GM21423 (cell line): ENCODE measurements around the gene TBC1D1.
"Not testable (repeated sequence)": the region's sequence is repeated elsewhere in the genome, so short reads cannot be mapped to it uniquely, and the experiment has no call there.

Experiments used
- ATAC-seq: cut with Tn5 transposase; IDR thresholded peaks from one replicate; pipeline ENCODE4 v1.9.1; 2021; ENCODE audit warnings: mild to moderate bottlenecking, moderate library complexity; ENCODE audit not compliant: unreplicated experiment

Gene TBC1D1

DNA sequence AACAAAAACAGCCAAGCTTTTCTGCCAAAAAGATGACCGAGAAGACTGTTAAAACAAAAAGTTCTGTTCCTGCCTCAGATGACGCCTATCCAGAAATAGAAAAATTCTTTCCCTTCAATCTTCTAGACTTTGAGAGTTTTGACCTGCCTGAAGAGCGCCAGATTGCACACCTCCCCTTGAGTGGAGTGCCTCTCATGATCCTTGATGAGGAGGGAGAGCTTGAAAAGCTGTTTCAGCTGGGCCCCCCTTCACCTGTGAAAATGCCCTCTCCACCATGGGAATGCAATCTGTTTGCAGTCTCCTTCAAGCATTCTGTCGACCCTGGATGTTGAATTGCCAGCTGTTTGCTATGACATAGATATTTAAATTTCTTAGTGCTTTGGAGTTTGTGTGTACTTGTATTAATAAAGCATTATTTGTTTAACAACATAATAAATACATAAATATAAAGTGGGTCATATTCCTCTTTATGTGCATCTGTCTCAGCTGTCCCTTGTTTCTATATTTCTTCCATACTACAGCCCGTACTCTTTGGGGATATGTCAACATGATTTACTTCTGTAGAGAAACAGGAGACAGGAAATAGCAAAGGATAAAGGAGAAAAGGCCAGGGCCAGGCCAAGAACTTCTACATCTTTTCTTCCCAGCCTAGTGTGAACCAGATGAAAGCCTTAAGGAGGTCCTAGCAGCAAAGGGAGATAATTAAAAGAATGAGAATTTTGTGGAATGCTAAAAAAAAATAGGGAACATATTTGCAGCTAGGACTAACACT lies 70.0 kb downstream of the TBC1D1 start:
- ATAC-seq = no peak

DNA sequence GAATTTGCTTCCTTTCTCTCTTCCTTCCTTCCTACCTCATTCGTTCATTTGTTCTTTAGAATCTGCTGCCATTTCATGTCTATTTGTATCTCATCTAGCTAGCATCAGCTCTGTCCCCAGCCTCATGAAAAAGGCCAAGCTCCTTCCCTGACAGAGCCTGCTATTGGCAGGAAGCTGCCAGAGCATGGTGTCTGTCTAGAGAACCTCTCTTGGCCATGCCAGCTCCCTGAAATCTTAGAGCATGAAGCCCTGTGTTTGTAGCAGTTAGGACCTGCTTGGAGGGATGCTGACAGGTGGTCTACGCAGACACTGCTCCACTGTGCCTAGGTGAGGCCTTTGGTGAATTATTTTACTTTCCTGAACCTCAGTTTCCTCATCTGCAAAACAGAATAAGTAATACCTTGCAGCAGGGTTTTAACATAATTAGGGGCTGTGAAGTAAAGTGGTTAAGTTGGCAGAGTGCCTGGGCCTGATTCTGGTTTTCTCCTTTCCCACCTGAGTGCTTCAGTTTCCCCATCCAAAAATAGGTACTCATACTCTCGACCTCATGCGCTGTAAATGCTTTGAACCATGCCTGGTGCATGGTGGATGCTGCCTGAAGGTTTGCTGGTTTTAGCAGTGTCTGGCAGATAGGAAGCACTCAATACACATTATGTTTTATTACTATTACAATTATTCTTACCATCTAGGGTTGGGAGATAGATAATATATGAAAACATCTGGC lies 74.0 kb downstream of the TBC1D1 start:
- ATAC-seq = peak; percentile 77

DNA sequence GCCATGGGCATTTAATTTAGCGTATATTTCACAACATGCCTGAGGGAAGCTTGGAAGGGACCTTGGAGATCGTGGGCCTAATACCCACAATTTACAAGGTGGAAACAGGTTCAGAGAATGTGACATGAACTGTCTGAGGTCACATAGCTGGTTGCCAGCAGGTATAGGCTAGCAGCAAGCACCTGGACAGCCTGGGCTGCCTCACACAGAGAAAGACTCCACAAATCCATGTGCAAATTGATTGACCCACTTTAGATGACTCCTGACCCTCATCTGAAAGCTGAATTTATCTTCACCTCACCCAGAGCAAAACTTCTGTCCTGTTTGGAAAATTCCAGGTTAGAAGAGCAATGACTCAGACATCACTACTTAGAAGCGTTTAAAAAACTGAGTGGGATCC lies 75.2 kb downstream of the TBC1D1 start:
- ATAC-seq = no peak

DNA sequence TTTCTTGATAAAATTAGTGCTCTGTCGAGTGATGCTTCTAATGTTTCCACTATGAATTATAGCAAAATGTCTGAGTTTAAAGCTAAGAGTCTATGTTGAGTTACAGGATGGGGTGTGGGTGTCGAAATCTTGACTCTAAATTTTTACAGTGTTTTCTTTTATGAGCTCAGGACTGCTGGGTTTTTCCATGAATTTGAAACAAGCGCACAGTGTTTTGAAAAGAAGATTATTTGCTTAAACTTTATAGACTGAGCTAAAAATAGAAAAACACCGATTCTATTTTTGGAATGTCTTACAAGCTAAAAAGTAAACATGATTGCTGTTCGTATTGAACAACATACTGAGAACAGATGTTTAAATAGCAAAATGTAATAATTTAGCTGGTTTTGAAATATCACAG lies 76.9 kb downstream of the TBC1D1 start:
- no peak for ATAC-seq

DNA sequence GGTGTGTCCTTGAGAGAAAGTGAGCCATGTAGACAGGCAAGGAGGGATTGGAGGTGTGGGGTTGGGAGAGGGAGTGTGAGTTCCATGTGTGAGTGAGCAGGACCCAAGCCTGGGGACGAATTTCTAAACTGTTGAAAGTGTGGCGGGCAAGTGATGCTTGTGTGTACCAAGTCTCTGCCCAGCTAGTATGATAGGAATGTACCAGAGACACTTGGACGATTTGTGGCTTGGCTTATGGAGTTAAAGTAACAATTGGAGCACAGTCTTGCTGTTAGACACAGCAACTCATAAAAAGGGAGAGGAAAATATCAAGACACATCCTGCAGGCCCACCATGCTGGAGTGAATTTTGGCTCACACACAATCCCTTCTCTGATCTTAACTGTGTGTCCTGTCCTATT lies 77.9 kb downstream of the TBC1D1 start:
- ATAC-seq = no peak

DNA sequence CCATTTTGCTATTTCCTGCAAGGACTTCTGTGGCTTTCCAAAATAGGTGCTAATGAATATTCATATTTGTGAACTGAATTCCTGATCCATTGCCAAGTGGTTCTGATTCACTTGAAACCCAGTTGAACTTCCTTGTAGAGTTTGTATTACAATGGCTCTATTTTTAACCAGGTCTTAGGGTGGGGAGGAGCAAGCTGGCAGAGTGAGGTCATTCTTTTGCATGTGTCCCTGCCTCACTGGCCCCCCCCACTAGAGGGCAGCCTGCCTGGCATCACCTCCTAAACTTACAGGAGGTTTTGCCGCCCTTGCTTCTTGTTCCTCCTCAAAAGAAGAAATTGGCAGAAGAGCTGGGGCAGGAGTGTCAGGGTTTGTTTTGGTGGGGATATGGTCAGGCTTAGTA lies 79.8 kb downstream of the TBC1D1 start:
- no peak for ATAC-seq

DNA sequence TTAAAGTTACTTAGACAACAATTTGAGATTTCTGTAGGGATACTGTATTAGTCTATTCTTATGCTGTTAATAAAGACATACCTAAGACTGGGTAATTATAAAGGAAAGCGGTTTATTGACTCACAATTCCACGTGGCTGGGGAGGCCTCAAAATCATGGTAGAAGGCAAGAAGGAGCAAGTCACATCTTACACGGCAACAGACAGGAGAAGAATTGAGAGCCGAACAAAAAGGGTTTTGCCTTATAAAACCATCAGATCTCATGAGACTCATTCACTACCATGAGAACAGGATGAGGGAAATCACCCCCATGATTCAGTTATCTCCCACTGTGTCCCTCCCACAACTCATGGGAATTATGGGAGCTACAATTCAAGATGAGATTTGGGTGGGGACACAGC lies 80.3 kb downstream of the TBC1D1 start:
- ATAC-seq = no peak

DNA sequence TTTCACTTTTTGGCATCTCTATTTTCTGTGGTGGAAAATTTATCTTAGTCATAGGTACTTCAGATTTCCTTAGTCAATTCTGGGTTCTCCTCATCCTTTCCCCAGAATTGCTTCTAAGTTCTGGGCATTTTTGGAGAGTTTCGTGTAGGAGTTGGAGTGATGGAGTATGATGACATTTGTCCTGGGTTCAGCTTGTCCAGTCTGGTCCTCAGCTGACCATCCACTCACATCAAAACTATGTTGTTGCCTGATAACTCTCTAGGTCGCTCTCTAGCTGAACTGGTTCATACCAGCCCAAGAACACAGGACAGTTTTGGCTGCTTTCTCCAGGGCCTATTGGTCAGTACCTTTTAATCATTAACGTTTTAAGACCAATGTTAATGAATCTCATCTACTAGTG lies 82.6 kb downstream of the TBC1D1 start:
- ATAC-seq = no peak

DNA sequence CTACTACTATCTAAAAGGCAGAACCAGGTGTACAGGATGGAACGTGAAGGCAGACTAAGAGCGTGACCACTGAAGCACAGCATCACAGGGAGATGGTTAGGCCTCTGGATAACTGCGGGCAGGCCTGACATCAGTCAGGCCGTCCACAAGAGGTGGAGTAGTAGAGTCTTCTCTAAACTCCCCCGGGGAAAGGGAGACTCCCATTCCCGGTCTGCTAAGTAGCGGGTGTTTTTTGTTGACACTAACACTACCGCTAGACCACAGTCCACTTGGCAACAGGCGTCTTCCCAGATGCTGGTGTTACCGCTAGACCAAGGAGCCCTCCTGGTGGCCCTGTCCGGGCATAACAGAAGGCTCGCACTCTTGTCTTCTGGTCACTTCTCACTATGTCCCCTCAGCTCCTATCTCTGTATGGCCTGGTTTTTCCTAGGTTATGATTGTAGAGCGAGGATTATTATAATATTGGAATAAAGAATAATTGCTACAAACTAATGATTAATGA lies 84.5 kb downstream of the TBC1D1 start:
- ATAC-seq = not testable (repeated sequence)

DNA sequence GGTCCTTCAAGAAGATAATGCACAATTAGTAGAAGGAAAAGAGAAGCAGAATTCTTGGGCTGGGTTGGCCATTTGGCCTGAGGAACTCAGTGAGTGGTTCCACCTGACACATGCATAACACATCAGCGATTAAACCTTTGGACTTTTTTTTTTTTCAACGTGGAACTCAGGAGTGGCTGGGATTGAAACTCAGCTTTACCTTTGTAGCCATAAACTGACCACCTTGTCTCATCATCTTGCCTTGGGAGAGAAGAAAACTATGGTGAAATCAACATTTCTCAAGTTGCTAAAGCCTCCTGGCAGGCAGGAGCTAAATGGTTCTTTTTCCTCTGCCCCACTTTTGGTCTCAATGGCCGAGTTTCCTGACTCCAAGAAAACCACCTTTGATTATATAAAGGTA lies 85.6 kb downstream of the TBC1D1 start:
- no peak for ATAC-seq

DNA sequence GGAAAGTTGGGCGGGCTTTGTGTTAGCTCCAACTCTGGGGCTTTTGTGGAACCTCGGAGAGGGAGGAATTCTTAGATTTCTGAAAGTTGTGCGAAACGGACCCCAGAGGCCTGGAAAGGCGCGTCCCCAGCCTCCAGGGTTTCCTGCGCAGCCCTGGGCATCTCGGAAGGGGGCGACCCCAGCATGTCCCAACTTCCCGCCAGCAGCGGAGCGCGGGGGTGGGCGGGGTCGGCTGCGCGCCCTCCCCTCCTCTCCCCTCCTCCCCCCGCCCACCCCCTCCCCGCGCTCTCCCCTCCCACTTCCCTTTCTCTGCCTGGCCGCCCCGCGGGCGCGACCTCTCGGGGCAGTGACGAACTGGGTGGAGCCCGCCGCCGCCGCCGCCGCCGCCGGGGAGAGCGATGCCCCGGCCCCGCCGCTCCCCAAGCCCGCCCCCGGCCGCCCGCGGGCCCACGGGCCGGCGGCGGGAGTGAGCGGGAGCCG lies 86.1 kb downstream of the TBC1D1 start:
- peak; percentile 80 for ATAC-seq

DNA sequence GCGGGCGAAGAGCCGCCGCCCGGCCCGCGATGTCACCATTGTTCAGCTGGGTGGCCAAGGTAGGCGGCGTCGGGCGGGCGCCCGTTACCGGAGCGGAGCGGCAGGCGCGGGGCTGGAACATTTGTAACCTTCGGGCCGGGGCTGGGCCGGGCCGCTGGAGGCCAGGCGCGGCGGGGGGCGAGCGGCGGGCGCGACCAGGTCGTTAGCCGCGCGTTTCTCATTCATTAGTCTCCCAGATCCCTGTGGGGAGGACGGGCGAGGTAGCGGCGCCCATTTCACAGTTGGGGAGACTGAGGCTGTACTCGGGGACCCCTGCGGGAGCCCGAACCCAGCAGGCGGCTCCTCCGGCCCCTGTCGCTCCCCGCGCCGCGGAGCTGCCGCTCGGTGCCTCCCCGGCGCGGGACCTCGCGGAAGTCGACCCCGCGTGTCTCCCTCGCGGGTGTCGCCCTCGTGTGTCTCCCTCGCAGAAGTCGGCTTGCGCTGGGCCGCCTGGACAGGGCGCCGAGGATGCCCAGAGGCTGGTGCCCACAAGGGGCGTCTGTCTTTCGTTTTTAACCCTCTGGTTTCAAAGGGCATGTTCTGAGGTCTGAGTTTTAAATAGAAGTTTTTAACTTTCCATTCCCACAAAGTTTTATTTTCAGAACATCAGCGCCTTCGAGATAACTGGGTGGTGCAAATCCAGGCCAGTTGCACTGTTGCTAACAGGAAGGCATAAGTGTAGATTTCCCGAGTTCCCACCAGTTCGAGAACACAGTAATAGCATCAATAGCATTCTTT lies 86.8 kb downstream of the TBC1D1 start:
- ATAC-seq = peak; percentile 65

DNA sequence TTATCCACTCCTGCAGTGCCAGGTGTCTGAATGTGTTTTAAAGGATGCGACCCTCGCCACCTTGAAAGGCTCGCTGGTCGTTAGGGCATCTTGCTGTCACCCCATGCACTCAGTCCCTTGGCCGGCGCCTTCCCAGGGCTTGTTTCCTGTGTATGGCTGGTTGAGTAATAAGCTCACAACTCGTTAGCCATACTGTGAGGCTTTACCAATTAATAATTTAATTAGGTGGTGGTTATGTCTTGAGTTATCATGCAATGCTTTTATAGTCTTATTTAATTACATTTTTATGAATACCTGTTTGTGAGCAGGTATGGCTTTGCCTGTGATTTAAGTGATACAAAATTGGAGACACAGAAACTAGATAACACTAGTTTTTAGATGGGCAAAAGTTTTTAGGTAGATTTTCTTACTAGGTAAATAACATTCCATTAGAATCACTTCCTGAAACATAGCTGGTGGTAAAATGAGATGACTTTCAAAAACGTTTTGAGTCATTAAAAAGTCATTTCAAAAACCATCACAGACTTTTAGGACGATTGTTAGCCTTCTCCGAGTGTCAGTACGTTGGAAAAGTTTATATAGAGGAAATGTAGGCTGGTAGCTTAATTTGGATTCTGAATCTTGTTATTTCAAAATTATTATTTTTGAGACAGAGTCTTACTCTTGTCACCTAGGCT lies 87.5 kb downstream of the TBC1D1 start:
- peak; percentile 29 for ATAC-seq

DNA sequence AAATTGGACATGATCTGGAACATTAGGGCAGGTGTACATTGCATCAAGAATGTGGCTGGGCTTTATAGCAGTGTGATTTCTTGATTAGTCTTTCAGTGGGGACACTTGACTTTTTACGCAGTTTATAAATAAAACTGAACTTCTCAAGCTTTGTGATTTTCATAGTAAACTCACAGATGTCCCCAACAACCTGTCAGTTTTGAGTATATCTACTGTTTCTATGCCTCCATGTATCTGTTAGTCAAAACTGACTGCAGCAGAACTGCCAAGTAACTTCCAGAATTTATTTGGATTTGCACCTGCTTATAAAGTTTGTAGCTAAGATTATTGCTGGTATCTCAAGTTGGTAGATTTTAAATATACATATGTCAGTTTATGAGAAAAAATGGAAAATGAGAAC lies 89.4 kb downstream of the TBC1D1 start:
- ATAC-seq = no peak

DNA sequence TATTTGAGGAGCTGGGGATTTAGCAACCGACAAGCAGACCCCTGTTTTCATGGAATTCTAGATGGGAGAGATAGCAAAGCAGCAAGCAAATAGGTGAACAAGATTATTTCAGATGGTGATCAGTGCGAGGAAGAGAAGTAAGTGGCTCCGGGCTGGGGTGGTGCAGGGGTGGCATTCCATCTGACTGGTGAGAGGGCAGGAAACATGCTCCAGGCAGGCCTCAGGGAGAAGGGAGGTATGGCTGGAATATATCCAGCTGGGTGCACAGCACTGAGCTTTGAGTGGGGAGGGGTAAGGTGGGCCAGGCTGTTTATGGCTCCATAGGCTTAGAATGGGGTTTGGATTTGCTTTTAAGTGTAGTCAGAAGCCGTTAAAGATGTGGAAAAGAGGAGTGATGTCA lies 90.5 kb downstream of the TBC1D1 start:
- no peak for ATAC-seq

DNA sequence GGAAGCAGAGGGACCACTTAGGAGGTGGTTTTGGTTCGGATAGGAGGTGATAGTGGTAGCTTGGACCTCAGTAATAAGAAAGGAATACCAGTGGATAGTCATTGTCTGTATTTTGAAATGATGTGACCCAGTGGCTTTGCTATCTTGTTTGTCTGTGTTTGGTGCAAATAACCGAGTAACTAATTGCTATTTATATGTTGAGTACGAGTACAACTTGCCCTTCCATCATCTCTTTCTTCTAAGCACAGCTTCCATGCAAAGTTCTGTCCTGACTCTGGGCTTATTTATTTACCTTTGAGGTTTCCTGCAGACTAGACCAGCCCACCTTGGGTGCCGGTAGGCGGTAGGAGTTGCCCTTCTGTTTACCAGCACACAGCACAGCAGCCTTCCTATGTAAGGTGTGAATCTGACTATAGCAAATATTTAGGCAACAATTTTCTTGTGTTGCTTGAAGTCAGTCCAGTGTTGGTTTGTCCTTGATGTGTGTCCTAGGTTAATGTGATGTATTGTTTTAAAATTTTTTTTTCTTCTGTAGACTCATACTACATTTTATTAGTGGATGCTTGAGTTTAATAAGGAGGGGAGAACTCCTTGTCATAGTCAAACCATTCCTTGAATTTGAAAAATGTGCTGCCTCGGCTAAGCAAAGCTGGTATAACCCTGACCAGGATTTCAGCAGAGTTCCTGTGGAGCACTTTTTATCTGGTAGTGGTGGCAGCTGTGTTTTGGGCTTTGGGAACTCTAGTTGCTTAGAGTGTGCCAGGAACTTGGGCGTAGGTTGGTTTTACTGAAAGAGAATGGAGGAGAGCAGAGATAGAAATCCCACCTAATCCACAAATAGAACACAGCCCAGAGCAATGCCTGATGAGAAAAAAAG lies 91.2 kb downstream of the TBC1D1 start:
- no peak for ATAC-seq

DNA sequence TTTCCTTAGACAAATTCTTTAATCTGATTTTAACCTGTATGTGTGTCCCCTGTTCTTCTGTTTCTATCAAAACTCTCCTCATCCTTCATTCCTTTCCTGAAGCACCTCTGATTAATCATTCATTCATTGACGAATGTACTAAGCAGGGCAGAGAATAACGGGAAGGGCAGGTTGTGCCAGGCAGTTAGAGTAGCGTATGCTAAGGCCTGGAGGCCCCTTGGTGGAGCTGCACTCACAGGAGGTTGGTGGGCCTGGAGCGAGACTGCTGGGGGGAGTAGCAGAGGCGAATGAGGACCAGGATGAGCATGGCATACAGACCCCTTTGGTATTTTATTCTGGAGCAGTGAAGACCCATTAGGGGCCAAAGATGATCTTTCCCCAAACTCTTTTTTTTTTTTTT lies 91.9 kb downstream of the TBC1D1 start:
- no peak for ATAC-seq

DNA sequence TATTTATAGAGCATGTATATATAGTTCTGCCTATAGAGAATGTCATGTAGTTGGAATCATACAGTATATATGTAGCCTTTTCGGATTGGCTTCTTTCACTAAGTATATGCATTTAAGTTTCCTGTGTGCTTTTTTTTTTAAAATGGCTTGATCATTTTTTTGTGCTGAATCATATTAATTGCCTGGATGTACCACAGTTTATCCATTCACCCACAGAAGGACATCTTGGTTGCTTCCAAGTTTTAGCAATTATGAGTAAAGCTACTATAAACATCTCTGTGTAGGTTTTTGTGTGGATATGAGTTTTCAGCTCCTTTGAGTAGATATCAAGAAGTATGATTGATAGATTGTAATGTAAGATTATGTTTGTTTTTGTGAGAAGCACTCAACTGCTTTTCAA lies 93.1 kb downstream of the TBC1D1 start:
- ATAC-seq = no peak

DNA sequence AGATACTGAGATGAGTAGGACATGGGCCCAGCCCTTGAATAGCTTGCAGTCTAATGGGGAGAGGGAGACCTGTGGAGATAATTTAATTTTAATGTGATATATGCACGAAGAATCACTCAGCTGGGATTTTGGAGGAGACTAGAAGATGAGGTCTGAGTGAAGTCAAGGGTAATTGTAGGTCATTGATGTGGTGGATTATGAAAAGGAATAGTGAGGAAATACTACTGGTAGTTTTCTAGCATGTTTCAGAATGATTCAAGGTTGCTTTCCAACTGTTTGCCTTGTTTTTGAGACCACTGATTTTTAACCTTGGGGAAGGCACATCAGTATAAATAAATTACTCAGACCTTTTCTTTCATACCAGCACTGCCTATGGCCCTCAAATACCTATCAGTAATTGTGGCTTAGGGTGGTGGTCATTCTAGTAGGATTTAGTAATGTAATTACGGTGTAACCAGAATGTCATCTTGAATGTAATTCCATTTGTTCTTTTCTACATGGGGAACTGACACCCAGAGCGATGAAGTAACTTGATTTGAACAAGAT lies 94.9 kb downstream of the TBC1D1 start:
- ATAC-seq = no peak

DNA sequence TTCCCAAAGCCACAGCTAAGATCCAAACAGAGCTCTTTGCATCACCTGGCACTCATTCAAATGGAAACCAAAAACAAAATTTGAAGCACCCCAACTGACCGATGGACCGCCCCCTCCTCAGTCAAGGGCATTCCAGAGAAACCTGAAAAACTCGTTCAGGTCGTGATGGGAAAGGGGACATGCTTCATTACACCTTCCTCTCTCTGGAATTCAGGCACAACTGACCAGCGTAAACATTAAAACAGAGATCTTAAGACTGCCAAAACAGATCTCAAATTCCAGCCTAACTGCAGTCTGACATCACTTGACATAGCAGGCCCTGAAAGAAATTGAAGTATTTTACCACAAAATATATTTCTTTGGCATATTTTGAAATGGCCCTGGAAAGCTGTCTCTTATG lies 97.8 kb downstream of the TBC1D1 start:
- ATAC-seq = no peak
